ENCODE results near the gene LBHD1. TPM values are rescaled to one million over a fixed set of nuclear protein-coding genes. Genes with fewer than 3 reads are reported as not detected.
A peak's percentile ranks its signal among the peaks of the same experiment; 100 is the strongest.

Gene LBHD1
- total and polyA plus RNA-seq, 2 of the 13 experiments (the other 11 are each of a cell fraction or from before 2014, with no cell fraction given) = 3.2 to 3.7 TPM

DNA sequence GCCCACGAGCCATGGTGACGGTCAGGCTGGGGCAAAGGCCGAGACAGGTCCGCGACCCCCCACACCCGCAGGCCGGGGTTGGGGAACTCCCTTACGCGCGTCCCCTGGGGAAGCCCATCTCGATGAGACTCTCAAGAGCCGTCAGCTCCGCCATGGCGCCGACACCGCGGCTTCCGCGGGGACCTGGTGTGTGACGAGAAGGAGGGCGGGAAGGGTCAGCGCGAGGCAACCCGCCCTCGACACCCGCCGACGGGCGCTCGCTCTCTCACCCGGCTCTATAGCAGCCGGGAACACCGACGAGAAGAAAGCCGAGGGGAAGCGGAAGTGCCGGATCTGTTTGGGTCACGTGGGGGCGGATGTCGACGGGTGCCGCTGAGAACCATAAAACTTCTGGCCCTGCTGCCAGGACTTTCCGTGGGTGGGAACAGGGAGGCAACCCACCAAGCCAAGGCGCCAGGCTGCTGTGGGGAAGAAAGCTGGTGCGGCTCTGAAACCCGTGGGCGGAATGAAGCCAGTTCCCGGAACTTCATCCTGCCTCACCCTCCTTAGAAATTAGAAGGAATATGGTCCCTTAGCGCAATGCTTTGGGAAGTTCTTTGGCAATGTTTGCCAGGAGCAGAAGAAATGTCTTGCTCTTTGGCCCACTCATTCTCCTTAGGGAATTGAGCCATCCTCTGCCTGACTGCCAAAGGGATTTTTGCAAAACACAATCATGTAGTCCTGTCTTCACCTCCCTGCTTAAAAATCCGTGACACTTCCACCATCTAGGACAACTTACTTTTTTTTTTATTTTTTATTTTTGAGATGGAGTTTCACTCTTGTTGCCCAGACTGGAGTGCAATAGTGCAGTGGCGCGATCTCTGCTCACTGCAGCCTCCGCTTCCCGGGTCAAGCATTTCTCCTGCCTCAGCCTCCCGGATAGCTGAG is 7.0 kb upstream of the LBHD1 start, which contains the start of gene UBXN1 (continued):
- peak; percentile 97 for TF ChIP-seq ZNF574 (CRISPR knock-in tag; IDR thresholded peaks at IDR 0.05)
- TF ChIP-seq, protein P1, sequence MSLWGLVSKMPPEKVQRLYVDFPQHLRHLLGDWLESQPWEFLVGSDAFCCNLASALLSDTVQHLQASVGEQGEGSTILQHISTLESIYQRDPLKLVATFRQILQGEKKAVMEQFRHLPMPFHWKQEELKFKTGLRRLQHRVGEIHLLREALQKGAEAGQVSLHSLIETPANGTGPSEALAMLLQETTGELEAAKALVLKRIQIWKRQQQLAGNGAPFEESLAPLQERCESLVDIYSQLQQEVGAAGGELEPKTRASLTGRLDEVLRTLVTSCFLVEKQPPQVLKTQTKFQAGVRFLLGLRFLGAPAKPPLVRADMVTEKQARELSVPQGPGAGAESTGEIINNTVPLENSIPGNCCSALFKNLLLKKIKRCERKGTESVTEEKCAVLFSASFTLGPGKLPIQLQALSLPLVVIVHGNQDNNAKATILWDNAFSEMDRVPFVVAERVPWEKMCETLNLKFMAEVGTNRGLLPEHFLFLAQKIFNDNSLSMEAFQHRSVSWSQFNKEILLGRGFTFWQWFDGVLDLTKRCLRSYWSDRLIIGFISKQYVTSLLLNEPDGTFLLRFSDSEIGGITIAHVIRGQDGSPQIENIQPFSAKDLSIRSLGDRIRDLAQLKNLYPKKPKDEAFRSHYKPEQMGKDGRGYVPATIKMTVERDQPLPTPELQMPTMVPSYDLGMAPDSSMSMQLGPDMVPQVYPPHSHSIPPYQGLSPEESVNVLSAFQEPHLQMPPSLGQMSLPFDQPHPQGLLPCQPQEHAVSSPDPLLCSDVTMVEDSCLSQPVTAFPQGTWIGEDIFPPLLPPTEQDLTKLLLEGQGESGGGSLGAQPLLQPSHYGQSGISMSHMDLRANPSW (CRISPR knock-in tag; IDR thresholded peaks at IDR 0.05; ENCODE audit: borderline replicate concordance) = no peak
- TF ChIP-seq MBD4 (IDR thresholded peaks at IDR 0.05; ENCODE audit: borderline replicate concordance, low read length) = no peak
- TF ChIP-seq, protein P2, sequence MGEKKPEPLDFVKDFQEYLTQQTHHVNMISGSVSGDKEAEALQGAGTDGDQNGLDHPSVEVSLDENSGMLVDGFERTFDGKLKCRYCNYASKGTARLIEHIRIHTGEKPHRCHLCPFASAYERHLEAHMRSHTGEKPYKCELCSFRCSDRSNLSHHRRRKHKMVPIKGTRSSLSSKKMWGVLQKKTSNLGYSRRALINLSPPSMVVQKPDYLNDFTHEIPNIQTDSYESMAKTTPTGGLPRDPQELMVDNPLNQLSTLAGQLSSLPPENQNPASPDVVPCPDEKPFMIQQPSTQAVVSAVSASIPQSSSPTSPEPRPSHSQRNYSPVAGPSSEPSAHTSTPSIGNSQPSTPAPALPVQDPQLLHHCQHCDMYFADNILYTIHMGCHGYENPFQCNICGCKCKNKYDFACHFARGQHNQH (CRISPR knock-in tag; IDR thresholded peaks at IDR 0.05) = peak; percentile 60; the same call in 1 of the 2 replicates
- TF ChIP-seq EP300 (IDR thresholded peaks at IDR 0.05; ENCODE audit: low read depth in 2 of 2, low read length in 2 of 2) = no peak
- TF ChIP-seq EP300 (CRISPR knock-in tag; IDR thresholded peaks at IDR 0.05; ENCODE audit: borderline replicate concordance) = 0 out of 2 replicates have a peak, but pooled peaks have one; percentile 11
- no peak for TF ChIP-seq ZNF780A (CRISPR knock-in tag; IDR thresholded peaks at IDR 0.05)
- peak; percentile 72; the same call in 1 of the 2 replicates for TF ChIP-seq GATAD2A (CRISPR knock-in tag; IDR thresholded peaks at IDR 0.05)
- TF ChIP-seq RFX3 (CRISPR knock-in tag; IDR thresholded peaks at IDR 0.05) = no peak
- 0 out of 2 replicates have a peak, but pooled peaks have one; percentile 42 for TF ChIP-seq ZNF446 (CRISPR knock-in tag; IDR thresholded peaks at IDR 0.05)
- TF ChIP-seq ZBTB26 (CRISPR knock-in tag; IDR thresholded peaks at IDR 0.05; ENCODE audit: borderline replicate concordance) = peak; percentile 77
- no peak for TF ChIP-seq WIZ (CRISPR knock-in tag; IDR thresholded peaks at IDR 0.05)
- no peak for TF ChIP-seq SYNCRIP (IDR thresholded peaks at IDR 0.05; ENCODE audit: insufficient read depth, low read depth, low read length)
- TF ChIP-seq KDM5B (CRISPR knock-in tag; IDR thresholded peaks at IDR 0.05; ENCODE audit: borderline replicate concordance) = peak; percentile 82
- no peak for TF ChIP-seq ZNF75D (CRISPR knock-in tag; IDR thresholded peaks at IDR 0.05; ENCODE audit: borderline replicate concordance)
- no peak for TF ChIP-seq ZNF17 (CRISPR knock-in tag; IDR thresholded peaks at IDR 0.05)

Measured in HepG2 (cell line).